ENCODE results near the gene INCA1. TPM values are rescaled to one million over a fixed set of nuclear protein-coding genes. Genes with fewer than 3 reads are reported as not detected.
A peak's percentile ranks its signal among the peaks of the same experiment; 100 is the strongest.

INCA1 gene, protein sequence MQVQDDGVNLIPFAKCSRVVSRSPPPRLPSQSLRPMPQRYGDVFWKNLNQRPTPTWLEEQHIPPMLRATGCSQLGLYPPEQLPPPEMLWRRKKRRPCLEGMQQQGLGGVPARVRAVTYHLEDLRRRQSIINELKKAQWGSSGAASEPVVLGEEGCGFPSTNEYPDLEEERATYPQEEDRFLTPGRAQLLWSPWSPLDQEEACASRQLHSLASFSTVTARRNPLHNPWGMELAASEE
- 1 to 10 TPM; 1.0 to 2.3 (median 1.4) TPM for total RNA-seq

DNA sequence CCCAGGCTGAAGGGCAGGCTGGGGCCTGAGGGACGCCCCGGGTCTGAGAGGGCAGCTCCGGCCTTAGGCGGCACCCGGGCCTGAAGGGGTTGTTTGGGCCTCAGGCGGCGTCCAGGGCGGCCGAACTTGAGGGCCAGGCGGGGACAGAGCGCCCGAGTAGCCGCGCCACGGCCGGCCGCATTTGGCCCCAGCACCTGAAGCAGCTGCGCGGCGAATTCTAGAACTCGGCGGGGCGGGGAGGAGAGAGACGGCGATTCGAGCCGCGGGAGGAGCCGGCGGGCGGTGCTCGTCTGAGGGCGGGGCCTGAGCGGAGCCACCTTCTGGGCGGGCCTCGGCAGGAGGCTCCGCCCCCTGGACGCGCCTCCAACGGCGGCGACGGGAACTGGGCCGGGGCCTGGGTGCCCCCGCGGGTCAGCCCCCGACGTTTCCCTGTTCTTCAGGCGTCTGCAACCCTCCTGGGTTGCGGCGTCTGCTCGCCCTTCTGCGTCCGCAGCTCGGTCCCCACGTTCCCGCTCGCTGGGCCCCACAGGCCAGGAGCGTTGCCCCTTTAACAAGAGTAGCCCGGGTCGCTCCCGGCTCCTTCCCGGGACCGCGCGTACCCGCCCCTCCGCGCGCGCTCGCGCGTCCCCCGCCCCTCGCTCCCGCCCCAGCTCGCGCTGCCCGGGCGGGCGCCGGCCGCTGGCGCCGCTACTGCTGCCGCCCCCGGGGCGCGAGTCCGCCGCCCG lies at the start of gene INCA1, which contains the start of gene KIF1C:
Gene INCA1 (minus strand): TSS at position 221 of the 725 bp plus-strand sequence. CDS start 3,085 bp downstream, outside the sequence.
Gene KIF1C (plus strand): TSS at position 649 of the 725 bp plus-strand sequence. CDS start 2,297 bp downstream, outside the sequence.
- WGBS, 2 donors: 0% methylated on average over 2 of the region's 93 CpGs; no CpG with 5 or more reads in 1 of the 2 donors
- peaks cover 16% of the 10 kb centered on the region in 2 donors for H3K36me3 ChIP-seq
- peak within 1 kb of the TSS; percentile 91 to 99 (median 93) for H3K4me3 ChIP-seq (replicated peaks in 1 of 3)
- peak; percentile 95 to 97 for DNase-seq
- peaks cover 21 to 26% of the 10 kb centered on the region in 2 donors for H3K4me1 ChIP-seq
- intact Hi-C loops (cut with DNase I): no loop called here
- no peaks in the 10 kb centered on the region for H3K27me3 ChIP-seq
- peak within 1 kb of the TSS; percentile 89 to 99 (median 98) for H3K27ac ChIP-seq
- H3K9me3 ChIP-seq: no peaks in the 10 kb centered on the region
- TF ChIP-seq, protein P1, sequence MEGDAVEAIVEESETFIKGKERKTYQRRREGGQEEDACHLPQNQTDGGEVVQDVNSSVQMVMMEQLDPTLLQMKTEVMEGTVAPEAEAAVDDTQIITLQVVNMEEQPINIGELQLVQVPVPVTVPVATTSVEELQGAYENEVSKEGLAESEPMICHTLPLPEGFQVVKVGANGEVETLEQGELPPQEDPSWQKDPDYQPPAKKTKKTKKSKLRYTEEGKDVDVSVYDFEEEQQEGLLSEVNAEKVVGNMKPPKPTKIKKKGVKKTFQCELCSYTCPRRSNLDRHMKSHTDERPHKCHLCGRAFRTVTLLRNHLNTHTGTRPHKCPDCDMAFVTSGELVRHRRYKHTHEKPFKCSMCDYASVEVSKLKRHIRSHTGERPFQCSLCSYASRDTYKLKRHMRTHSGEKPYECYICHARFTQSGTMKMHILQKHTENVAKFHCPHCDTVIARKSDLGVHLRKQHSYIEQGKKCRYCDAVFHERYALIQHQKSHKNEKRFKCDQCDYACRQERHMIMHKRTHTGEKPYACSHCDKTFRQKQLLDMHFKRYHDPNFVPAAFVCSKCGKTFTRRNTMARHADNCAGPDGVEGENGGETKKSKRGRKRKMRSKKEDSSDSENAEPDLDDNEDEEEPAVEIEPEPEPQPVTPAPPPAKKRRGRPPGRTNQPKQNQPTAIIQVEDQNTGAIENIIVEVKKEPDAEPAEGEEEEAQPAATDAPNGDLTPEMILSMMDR (IDR thresholded peaks at IDR 0.05): peak in 3 of 6 experiments; percentile 20 to 42 (median 28)
- peak in 1 of 2 donors; percentile 93 for TF ChIP-seq POLR2A (IDR thresholded peaks at IDR 0.05)

DNA sequence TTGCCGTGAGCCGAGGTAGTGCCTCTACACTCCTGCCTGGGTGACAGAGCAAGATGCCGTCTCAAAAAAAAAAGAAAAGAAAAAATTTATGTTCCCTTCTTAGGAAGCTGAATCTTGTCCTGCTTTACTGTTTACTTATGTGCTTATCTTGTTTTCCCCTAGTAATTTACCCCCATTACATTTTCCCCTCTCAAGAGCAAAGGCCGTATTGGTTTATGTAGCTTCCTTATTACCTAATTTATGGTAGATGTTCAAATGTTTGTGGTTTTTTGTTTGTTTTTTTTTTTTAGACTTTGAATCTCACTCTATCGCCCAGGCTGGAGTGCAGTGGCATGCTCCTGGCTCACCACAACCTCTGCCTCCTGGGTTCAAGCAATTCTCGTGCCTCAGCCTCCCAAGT lies 48.2 kb upstream of the INCA1 start:
- Histone ChIP-seq H3K36me3 (no peaks in the 10 kb centered on the region), H3K9me3 (no peaks in the 10 kb centered on the region), H3K4me3 (replicated peaks in 1 of 3) (no peak overlapping the region), H3K27ac (no peak overlapping the region), H3K27me3 (no peaks in the 10 kb centered on the region), H3K4me1 (no peaks in the 10 kb centered on the region)
- TF ChIP-seq, protein P1 (IDR thresholded peaks at IDR 0.05): no peak
- TF ChIP-seq POLR2A (IDR thresholded peaks at IDR 0.05): no peak
- DNase-seq: no peak
- intact Hi-C loops (cut with DNase I): no loop called here
- 85 to 93% methylated on average over 6 of the region's 6 CpGs for WGBS, 2 donors

DNA sequence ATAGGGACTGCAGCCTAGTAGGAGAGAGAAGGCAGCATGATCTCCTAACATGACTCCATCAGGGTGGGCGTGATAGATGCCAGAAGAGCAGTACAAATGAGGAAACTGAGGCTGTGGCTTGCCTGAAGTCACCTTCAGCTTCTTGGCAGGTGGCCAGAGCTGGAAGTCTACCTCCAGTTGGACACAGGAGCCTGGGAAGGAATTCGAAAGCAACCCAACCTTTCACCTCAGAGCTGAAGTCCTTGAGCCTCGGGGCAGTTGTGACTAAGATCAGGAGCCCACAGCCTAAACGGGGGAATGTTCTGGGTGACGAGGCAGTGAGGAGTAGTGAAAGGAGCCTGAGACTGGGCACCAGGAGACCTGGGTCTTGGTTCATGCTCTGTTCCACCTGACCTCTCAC lies 47.3 kb upstream of the INCA1 start:
- TF ChIP-seq, protein P1 (IDR thresholded peaks at IDR 0.05): no peak
- TF ChIP-seq POLR2A (IDR thresholded peaks at IDR 0.05): no peak
- 81 to 92% methylated on average over 5 of the region's 5 CpGs for WGBS, 2 donors
- no peaks in the 10 kb centered on the region for H3K36me3 ChIP-seq
- no peaks in the 10 kb centered on the region for H3K27me3 ChIP-seq
- no peaks in the 10 kb centered on the region for H3K4me1 ChIP-seq
- intact Hi-C loops (cut with DNase I): no loop called here
- no peak overlapping the region for H3K27ac ChIP-seq
- no peak for DNase-seq
- H3K4me3 ChIP-seq (replicated peaks in 1 of 3): no peak overlapping the region
- H3K9me3 ChIP-seq: no peaks in the 10 kb centered on the region

DNA sequence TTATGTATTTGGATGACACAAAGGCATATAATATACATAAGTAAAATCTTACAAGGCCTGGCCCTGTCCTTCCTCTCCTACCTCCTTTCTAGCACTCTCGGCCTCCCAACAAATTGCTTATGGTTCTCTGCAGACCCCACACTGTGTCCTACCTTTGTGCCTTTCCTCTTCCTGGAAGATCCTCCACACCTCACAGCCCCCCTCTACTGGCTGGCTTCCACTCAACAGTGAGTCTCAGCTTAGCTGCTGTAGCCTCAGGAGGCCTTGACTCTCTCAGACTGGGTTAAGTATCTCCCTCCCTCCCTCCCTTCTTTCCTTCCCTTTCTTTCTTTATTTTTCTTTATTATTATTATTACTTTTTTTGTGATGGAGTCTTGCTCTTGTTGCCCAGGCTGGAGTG lies 46.2 kb upstream of the INCA1 start:
- Histone ChIP-seq H3K4me3 (replicated peaks in 1 of 3) (no peak overlapping the region), H3K27ac (no peak overlapping the region), H3K27me3 (no peaks in the 10 kb centered on the region), H3K9me3 (no peaks in the 10 kb centered on the region), H3K4me1 (no peaks in the 10 kb centered on the region), H3K36me3 (no peaks in the 10 kb centered on the region)
- intact Hi-C loops (cut with DNase I): no loop called here
- DNase-seq: no peak
- 93 to 97% methylated on average over 1 of the region's 1 CpG for WGBS, 2 donors
- TF ChIP-seq, protein P1 (IDR thresholded peaks at IDR 0.05): no peak
- no peak for TF ChIP-seq POLR2A (IDR thresholded peaks at IDR 0.05)
